ENCODE measurements around the gene FSTL5. TPM values are rescaled to one million over a fixed set of nuclear protein-coding genes. Genes with fewer than 3 reads are reported as not detected.

Gene FSTL5
- total RNA-seq, 1 experiment from 2014 or later: not detected

DNA sequence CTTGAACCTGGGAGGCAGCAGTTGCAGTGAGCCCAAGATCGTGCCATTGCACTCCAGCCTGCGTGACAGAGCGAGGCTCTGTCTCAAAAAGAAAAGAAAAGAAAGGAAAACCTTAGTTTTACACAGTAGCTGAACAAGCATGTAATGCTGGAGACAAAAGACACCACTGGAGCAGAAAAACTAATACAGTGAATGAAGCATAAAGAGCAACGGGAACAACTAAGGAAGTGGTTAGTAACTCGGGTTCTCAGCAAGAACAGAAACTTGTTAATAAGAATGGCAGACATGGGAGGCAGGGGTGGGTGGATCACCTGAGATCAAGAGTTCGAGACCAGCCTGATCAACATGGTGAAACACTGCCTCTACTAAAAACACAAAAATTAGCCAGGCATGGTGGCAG lies 263.7 kb downstream of the FSTL5 start:
- DNase-seq (ENCODE audit: low read depth): no peak
- in situ Hi-C loops (cut with HindIII; ENCODE audit: low pct_unique_long_range_greater_than_20kb, low sequenced_read_pairs): no loop called here

- in situ Hi-C loops (cut with HindIII; ENCODE audit: low pct_unique_long_range_greater_than_20kb, low sequenced_read_pairs): no loop called here
- no peak for DNase-seq (ENCODE audit: low read depth)
Observed at GRCh38 chr4:161894493-161895167, 269.2 kb downstream of the FSTL5 start.

GRCh38 chr4:161894014-161894413 lies 269.8 kb downstream of the FSTL5 start:
- DNase-seq (ENCODE audit: low read depth): no peak
- in situ Hi-C loops (cut with HindIII; ENCODE audit: low pct_unique_long_range_greater_than_20kb, low sequenced_read_pairs): no loop called here

- in situ Hi-C loops (cut with HindIII; ENCODE audit: low pct_unique_long_range_greater_than_20kb, low sequenced_read_pairs): no loop called here
- DNase-seq (ENCODE audit: low read depth): no peak
Observed at GRCh38 chr4:161893566-161893965, 270.2 kb downstream of the FSTL5 start.

GRCh38 chr4:161892951-161893350 lies 270.8 kb downstream of the FSTL5 start:
- in situ Hi-C loops (cut with HindIII; ENCODE audit: low pct_unique_long_range_greater_than_20kb, low sequenced_read_pairs): no loop called here

DNA sequence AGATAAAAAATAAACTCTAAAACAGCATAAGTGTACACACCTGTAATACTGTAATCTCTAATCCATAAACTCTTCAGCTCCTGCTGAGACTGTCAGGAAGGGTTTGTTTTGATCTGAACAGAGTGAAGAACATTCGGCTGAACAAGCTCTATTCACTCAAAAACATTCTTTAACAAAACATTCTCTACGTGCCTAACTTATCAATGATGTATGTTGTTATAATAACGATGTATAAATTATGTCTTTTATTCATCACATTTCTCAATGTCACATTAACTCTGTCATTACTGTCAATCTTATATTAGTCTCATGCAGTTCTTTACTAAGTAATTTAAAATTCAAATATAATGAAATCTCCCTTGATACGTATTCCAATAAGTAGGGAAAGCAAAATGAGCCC lies 280.6 kb downstream of the FSTL5 start:
- in situ Hi-C loops (cut with HindIII; ENCODE audit: low pct_unique_long_range_greater_than_20kb, low sequenced_read_pairs): no loop called here
- DNase-seq (ENCODE audit: low read depth): no peak

More at GRCh38 chr4:161892951-161893350, 270.8 kb downstream of the FSTL5 start:
- DNase-seq (ENCODE audit: low read depth): no peak

- no peak for DNase-seq (ENCODE audit: low read depth)
- in situ Hi-C loops (cut with HindIII; ENCODE audit: low pct_unique_long_range_greater_than_20kb, low sequenced_read_pairs): no loop called here
Observed at GRCh38 chr4:161881370-161881769, 282.4 kb downstream of the FSTL5 start.

DNA sequence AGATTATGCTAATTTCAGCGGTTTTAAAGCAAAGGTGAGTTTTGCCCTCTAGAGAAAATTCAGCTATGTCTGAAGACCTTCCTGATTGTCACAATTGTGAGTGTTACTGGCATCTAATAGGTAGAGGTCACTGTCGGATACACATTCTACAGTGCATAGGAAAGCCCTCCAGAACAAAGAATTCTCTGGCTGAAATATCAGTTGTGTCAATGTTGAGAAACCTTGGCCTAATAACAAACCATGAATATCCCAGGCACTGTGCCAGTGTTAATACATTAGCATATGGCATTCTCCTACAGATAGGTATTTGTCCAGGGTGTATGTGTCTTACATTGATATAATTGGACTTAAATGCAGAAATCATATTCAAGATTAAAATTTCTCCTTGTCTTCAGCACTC lies 294.3 kb downstream of the FSTL5 start:
- DNase-seq (ENCODE audit: low read depth): no peak
- in situ Hi-C loops (cut with HindIII; ENCODE audit: low pct_unique_long_range_greater_than_20kb, low sequenced_read_pairs): no loop called here

- DNase-seq (ENCODE audit: low read depth): no peak
- in situ Hi-C loops (cut with HindIII; ENCODE audit: low pct_unique_long_range_greater_than_20kb, low sequenced_read_pairs): no loop called here
Observed at GRCh38 chr4:161856711-161857326, 307.0 kb downstream of the FSTL5 start.

DNA sequence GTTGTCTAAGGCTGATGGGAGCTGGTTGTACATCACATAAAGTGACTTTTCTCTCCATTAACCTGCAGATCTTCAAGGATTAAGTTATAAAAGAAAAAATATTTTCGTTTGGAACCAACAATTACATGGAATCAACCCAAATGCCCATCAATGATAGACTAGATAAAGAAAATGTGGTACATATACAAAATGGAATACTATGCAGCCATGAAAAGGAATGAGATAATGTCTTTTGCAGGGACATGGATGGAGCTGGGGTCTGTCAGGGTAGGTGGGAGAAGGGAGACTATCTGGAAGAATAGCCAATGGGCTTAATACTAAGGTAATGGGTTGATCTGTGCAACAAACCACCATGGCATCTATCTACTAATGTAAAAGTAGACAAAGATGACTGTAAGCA lies 313.2 kb downstream of the FSTL5 start:
- no peak for DNase-seq (ENCODE audit: low read depth)
- in situ Hi-C loops (cut with HindIII; ENCODE audit: low pct_unique_long_range_greater_than_20kb, low sequenced_read_pairs): no loop called here

DNA sequence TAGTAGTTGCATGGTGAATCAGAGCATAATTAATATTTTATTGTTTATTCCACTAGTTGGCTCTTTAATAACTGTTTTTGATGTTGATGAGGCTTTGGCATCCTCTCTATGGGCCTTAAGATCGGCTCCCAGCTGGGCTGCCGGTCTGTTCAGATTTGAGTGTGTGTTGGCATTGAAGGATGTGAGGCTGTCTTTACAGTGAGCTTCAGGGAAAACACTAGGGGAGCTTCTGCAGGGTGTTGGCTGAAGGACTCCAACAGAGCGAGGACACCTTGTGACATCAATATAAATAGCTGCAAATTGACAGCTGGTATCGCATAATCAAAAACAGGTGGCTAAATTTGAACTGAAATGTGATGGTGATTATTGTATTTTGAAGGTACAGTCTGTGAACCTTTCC lies 322.0 kb downstream of the FSTL5 start:
- in situ Hi-C loops (cut with HindIII; ENCODE audit: low pct_unique_long_range_greater_than_20kb, low sequenced_read_pairs): no loop called here
- no peak for DNase-seq (ENCODE audit: low read depth)

- in situ Hi-C loops (cut with HindIII; ENCODE audit: low pct_unique_long_range_greater_than_20kb, low sequenced_read_pairs): no loop called here
Observed at GRCh38 chr4:161829591-161829990, 334.2 kb downstream of the FSTL5 start.

GRCh38 chr4:161828061-161828460 lies 335.7 kb downstream of the FSTL5 start:
- in situ Hi-C loops (cut with HindIII; ENCODE audit: low pct_unique_long_range_greater_than_20kb, low sequenced_read_pairs): no loop called here
- no peak for DNase-seq (ENCODE audit: low read depth)

More at GRCh38 chr4:161829591-161829990, 334.2 kb downstream of the FSTL5 start:
- DNase-seq (ENCODE audit: low read depth): no peak

GRCh38 chr4:161827013-161827412 lies 336.8 kb downstream of the FSTL5 start:
- in situ Hi-C loops (cut with HindIII; ENCODE audit: low pct_unique_long_range_greater_than_20kb, low sequenced_read_pairs): no loop called here
- no peak for DNase-seq (ENCODE audit: low read depth)

DNA sequence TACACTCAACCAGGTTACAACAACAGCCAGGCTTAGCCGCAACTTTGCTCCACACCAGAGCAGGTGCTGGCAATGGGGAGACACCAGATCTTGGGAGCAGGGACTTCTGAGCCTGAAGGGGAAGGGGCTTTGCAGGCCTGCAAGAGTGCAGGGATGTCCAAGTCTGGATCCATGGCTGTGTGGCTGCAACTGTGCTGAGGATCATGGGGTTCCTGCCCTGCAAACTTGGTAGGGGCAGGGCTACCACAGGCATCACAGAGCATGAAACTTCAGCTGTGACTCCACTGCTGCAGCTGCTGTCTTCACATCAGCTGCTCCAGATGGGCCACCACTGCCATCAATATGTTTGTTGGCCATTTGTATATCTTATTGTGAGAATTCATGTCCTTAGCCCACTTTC lies 340.4 kb downstream of the FSTL5 start:
- DNase-seq (ENCODE audit: low read depth): no peak
- in situ Hi-C loops (cut with HindIII; ENCODE audit: low pct_unique_long_range_greater_than_20kb, low sequenced_read_pairs): no loop called here

GRCh38 chr4:161822174-161822573 lies 341.6 kb downstream of the FSTL5 start:
- in situ Hi-C loops (cut with HindIII; ENCODE audit: low pct_unique_long_range_greater_than_20kb, low sequenced_read_pairs): no loop called here
- no peak for DNase-seq (ENCODE audit: low read depth)

- DNase-seq (ENCODE audit: low read depth): peak; percentile 21
- in situ Hi-C loops (cut with HindIII; ENCODE audit: low pct_unique_long_range_greater_than_20kb, low sequenced_read_pairs): no loop called here
Observed at GRCh38 chr4:161817914-161818313, 345.9 kb downstream of the FSTL5 start.

DNA sequence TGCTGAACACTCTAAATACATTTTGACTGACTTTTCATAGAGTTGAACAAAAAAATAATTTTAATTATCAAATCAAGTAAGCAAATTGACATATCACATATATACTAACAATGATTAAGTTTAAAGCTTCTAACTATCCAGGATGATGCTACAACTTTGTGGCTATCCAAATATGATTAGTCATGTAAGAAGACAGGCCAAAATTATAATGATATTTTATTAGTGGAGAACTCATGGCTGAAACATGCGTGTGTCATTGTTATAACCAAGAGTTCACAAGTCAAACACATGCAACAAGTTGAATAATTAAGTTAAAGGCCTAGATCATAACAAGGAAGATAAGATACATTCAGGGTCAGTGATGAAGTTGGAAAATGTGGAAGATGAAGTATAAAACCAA lies 346.8 kb downstream of the FSTL5 start:
- no peak for DNase-seq (ENCODE audit: low read depth)
- in situ Hi-C loops (cut with HindIII; ENCODE audit: low pct_unique_long_range_greater_than_20kb, low sequenced_read_pairs): no loop called here

DNA sequence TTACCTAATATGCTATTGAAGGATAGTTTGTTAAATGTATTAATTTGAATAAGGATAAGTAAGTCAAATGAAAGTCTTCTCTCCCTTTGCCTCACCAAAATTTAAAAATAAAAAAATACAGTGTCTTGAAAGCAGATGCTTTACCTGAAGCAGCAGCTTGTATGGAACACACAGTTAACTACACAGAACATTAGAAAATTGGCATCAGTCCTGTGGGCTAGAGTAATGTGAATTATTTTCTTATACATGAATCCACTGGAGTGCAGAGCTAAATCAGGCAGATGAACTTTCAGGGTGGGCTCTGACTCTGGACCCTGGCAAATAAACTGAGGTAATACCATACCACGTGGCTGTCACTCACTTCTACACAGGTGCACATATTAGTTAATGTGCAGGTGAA lies 348.0 kb downstream of the FSTL5 start:
- no peak for DNase-seq (ENCODE audit: low read depth)
- in situ Hi-C loops (cut with HindIII; ENCODE audit: low pct_unique_long_range_greater_than_20kb, low sequenced_read_pairs): no loop called here

DNA sequence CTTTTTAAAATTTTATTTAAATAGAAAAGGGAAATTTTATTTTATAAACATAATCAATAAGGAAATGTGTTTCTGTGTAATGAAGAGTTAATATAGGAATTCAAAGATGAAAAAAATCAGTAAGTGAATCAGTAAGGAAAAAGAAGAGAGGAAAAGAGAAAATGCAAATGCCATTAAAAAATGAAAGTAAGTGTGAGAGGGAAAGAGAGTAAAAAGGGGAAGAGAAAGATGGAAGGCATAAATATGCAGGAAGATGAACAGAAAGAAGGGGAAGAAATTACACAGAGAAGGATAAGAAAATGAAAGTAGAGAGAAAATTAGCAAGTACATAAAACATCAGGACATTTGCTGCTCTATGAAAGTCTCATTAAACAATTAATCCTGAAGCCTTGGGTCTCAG lies 349.9 kb downstream of the FSTL5 start:
- DNase-seq (ENCODE audit: low read depth): no peak

More for the DNA sequence above, 349.9 kb downstream of the FSTL5 start:
- in situ Hi-C loops (cut with HindIII; ENCODE audit: low pct_unique_long_range_greater_than_20kb, low sequenced_read_pairs): no loop called here
